KOPT-K1 (cell line): ENCODE results near the gene PSORS1C2.

ENCODE experiments used
- H3K27ac ChIP-seq: fragments of 200-600 bp; sonication (generic); 2 replicates; pipeline ENCODE4 v1.5.1; 2016; ENCODE audit warnings: antibody characterized with exemption, mild to moderate bottlenecking, low read depth, low read length; ENCODE audit not compliant: poor library complexity, severe bottlenecking
- H3K36me3 ChIP-seq: fragments of 200-600 bp; sonication (generic); 2 replicates; pipeline ENCODE4 v1.5.1; 2017; ENCODE audit warnings: antibody characterized with exemption, mild to moderate bottlenecking, low read length, moderate library complexity; ENCODE audit not compliant: insufficient read depth
- H3K9me3 ChIP-seq: fragments of 200-600 bp; sonication (generic); 2 replicates; pipeline ENCODE4 v1.5.1; 2017; ENCODE audit warnings: antibody characterized with exemption, low read length, mild to moderate bottlenecking; ENCODE audit not compliant: insufficient read depth, poor library complexity, severe bottlenecking

PSORS1C2 gene

DNA sequence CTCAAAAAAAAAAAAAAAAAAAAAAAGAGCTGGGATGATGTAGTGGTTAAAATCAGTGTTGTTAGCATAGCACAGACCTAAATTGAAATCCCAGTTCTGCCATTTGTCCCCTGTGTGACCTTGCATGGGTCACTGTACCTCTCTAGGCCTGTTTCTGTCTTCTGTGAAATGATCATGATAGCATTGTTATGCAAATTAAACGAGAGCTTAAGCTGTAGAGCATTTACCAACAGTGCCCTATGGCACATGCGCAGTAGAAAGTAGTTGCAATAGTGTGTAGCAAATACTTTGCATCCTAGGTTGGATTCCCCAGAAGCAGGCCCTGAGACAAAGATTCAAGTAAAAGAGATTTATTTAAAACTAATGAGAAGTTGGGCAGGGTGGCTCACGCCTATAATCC is 7.3 kb downstream of the PSORS1C2 start:
- Histone ChIP-seq H3K9me3 (no peaks in the 10 kb centered on the region), H3K27ac (no peak overlapping the region), H3K36me3 (no peaks in the 10 kb centered on the region)

DNA sequence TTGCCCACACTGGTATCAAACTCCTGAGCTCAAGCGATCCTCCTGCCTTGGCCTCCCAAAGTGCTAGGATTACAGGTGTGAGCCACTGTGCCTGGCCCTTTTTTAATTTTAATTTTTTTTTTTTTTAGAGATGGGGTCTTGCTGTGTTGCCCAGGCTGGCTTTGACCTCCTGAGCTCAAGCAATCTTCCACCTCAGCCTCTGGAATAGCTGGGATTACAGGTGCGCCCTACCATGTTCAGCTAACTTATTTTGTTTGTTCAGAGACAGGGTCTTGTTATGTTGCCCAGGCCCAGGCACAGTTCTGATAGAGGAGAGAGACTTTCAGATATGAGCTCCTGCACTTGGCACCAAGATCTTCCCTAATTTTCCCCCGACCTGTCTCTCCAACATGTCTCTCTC is 8.1 kb downstream of the PSORS1C2 start:
- H3K27ac ChIP-seq, result no peak overlapping the region
- no peaks in the 10 kb centered on the region for H3K9me3 ChIP-seq
- no peaks in the 10 kb centered on the region for H3K36me3 ChIP-seq

DNA sequence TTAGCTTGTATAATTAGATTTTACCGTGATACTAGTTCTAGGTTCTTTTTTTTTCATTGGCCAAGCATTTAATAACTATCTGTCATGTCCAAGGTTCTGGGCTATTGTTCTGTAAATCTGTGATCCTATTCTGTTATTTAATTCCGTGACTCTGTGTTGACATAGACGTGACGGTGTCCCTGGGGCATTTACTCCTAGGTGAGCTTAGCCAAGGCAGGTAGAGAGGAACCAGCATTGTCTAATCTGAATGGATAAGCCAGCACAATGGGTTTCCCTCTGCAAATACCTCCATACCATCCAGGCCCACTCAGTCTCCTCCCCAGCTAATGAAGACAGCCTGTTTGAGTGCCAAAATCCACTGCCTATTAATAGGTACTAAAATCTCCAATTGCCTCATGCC is 9.7 kb downstream of the PSORS1C2 start:
- Histone ChIP-seq H3K9me3 (no peaks in the 10 kb centered on the region), H3K27ac (no peak overlapping the region), H3K36me3 (no peaks in the 10 kb centered on the region)

DNA sequence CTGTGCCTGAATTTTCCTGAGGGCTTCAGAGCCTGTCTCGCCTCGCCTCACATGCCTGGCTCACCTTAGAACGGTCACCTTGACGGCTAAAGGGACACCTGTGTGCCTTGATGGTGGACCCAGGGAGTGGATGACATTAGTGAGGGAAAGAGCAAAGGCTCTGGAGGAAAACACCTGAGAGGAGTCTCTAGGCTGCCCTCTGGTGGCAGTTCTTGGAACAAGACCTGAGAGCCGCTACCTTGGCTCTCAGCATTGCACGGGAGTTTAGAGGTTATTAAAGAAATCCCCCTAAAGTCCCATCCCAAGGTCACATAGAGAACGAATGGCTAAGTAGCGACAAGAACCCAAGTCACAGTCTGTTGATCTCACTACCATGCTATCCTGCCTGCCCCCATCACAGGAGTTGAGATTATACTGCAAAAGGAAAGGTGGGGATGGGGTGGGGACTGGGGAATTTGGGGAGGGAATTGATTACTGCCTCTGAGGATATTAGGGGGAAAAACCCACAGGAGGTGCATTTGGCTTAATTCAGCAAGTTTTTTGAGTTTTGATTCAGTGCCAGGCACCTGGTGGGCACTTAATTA is 10.7 kb downstream of the PSORS1C2 start:
- Histone ChIP-seq H3K36me3 (no peaks in the 10 kb centered on the region), H3K9me3 (no peaks in the 10 kb centered on the region), H3K27ac (no peak overlapping the region)

DNA sequence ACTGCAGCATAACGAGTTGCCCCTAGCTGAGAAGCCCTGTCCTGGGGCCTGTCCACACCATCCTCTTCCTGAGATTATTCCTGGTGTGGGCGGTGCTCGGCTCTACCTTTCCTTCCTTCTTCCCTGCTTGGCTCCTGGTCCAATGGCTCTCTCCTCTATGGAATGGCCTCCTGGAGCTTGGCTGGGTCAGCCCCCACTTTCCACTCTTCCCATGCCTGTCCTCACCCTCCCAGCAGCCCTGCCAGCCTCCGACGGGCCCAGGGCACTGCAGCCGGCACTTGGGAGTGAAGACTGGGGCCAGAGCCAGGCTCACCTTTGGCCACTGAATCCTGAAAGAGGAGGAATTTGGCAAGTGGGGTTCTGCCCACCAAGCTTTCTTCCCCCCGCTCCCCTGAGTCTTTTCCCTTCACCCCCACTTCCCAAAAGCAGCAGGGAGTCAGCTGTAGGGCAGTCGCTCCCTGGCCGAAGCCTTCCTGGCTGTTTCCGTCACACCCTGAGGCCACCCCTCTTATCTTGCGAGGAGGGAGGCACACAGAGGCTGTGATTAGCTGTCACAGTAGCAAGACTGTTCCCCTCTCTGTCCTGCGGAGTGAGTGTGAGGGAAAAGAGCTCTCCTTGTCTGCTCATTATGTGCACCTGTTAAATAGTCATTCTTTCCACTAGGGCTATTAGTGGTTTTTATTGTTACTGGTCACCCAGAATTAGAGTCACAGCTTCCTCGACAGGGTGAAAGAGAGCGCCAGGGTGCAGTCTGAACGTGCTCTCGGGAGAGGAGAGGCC is 12.3 kb downstream of the PSORS1C2 start:
- Histone ChIP-seq H3K9me3 (no peaks in the 10 kb centered on the region), H3K27ac (no peak overlapping the region), H3K36me3 (no peaks in the 10 kb centered on the region)

DNA sequence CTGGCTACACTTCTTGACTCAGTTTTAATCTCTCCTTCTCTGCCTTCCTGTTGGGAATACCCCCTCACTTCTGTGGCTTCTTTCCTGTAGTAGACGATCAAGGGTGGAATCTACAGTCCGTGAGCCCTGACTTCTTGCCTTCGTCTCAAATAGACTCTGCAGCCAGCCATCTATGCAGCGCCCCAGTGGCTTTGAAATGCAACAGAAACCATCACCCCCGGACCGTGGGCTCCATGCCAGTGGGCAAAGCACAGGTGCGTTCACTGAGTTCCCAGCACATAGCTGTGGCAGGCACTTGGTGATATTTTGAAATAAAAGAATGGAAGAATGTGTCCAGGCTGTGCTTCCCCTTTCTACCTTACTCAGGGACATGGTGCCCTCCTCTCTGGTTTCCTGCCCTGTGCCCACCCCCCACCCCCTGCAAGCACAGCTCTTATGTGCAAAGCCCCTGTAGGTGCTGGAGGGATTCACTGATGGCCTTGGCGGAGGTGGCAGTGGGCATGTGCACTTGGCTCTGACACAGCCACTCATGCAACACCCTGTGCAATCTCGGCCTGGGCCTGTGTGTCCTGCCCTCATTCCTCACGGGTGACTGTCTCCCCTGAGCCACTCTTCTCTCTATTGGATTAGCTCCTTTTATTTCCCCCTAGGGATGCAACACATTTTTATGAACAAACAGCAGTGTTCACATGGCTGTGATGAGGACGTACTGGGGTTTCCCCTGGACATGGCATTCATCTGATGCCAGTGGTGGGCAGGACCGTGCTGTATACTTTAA is 13.1 kb downstream of the PSORS1C2 start:
- H3K27ac ChIP-seq, result no peak overlapping the region
- H3K36me3 ChIP-seq, result no peaks in the 10 kb centered on the region
- H3K9me3 ChIP-seq, result no peaks in the 10 kb centered on the region

DNA sequence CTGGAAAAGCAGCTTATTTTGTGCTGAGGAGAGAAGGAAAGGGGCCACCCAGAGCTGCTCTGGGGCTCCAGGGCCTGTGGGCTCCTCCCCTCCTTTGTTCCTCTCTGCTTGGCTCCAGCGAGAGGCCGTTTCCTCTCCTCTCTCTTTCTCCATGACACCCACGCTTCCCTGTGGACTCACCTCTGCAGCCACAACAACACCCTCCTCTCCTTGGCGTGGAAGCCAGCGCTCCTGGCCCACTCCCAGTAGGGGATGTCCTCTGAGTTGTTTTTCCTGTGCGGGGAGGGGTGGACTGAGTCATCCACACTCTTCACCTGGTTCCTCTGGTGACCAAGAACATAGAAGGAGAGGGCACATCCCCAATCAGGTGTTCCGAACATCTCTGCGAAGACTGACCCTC is 13.7 kb downstream of the PSORS1C2 start:
- Histone ChIP-seq H3K27ac (no peak overlapping the region), H3K36me3 (no peaks in the 10 kb centered on the region), H3K9me3 (no peaks in the 10 kb centered on the region)

DNA sequence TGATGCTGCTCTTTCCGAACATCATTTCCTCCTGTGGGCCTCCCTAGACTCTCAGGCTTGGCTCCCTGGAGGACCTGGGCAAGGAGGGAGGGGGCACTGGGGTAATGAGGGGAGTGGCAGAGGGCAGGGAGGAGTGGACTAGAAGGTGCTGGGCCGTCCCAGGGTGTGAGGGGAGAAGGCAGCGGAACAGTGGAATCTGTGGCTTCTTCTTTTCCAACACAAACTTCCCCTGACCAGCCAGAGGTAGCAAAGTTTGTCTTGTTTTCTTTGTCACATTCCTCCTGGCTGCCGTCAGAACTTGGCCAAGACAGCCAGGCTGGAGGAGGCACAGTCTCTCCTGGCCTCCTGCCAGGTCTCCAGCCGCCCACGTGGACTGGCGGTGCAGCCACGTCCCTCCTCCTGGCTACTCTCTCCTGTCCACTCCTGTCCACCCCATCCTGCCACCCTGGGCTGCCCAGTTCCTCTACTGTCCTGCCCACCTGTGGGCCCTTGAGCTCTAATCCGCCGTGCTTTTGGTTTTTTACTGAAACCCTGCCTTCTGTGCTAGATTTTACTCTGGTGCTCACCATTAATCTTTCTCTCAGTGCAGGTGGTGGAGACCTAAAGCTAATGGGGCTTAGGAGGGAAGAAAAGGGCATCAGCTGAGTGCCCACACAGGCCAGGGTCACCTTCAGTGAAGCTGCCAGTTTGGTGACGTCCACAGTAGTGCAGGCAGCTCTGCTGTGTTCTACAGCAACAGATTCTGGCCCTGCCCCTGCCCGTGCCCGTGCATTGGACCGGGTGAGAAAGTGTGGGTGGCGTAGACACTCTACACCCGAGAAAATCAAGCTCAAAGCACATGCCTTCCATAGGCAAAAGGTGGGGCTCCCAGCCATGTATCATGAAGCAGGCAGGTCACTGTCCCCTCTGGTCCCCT is 15.8 kb downstream of the PSORS1C2 start:
- H3K27ac ChIP-seq, result no peak overlapping the region
- no peaks in the 10 kb centered on the region for H3K36me3 ChIP-seq
- H3K9me3 ChIP-seq, result no peaks in the 10 kb centered on the region

DNA sequence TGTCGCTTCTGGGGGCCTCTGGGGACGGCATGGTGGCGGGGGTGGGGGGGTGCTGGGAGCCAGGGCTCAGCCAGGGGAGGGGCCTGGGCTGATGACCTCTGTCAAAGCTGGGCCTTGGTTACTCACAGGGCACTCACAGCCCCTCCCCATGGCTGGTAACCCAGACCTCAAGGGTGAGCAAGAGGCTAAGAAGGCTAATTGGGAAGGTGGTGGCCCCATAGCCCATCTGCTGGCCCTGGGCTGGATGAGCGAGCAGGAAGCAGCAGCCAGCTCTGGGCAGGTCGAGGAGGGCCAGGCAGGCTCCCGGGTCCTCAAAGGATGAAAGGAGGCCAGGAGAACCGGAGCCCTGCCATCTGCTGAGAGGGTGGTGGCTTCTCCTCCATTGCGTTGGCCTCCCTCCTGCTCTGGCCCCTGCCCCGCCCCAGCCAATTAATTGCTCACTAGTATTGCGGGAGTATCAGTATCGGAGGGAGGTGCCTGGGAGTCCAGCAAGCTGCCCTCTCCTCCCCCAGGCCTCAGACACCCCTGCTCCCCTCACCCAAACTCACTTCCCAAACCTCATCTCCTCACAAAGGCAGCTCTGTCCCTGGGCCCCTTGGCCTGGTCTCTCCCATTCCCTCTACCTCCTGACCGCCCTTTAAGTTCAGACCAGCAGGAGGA is 17.6 kb downstream of the PSORS1C2 start:
- Histone ChIP-seq H3K9me3 (no peaks in the 10 kb centered on the region), H3K27ac (no peak overlapping the region), H3K36me3 (no peaks in the 10 kb centered on the region)

DNA sequence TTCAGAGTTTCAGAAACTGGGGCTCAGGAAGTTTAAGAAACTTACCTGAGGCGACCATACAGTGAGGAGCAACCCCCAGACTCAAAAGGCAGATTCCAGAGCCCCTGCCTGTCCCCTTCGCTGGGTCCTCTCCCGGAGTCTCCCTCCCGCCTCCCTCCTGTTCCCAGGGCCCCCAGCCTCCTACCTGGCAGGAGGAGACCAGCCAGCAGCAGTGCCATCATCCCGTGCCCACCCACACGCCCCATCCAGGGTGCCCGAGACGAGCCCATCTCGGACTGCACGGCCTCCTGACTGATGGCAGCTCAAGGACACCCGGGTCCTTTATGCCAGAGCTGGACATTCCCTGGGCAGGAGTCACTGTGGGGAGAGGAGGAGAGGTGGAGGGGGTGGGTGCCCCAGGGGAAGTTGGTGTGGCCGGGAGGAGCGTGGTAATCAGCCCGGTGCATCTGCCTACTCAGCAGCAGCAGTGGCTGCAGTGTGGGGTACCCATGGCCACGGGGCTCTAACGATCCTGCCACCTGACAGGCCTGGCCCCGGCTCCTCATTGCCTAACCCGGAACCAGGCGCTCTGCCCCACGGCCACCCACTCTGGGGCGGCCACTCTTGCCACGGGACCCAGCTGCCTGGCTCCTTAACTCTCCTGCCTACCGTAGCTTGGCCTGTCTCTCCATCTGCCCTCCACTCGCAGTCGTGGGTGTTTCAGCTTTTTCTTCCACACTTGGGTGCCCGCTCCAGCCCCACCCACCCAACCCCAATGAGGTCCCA is 18.5 kb downstream of the PSORS1C2 start, which contains the start of gene CDSN:
CDSN (minus strand) TSS at position 296 of the 765 bp plus-strand sequence; CDS start at position 269, 27 bp downstream.
- Histone ChIP-seq H3K36me3 (no peaks in the 10 kb centered on the region), H3K9me3 (no peaks in the 10 kb centered on the region), H3K27ac (no peak within 1 kb of the TSS)

DNA sequence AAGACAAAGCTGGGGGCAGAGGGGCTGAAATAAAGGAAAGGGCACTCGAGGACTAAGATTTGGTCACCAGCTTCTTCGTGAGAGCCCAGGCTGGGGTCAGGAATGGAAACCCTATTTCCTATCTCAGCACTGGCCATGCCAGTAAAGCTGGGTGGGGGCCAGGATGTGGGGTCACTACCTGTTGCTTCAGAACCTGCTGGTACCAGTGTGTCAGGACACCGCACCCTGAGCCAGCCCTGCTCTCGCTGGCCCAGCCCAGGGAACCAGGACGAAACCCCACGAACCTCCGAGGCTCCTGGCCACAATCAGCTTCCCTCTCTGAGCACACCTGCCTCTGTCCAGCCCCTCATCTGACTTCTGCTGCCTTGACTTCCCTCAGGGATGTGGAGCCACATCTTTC is 20.7 kb downstream of the PSORS1C2 start:
- H3K27ac ChIP-seq, result no peak overlapping the region
- H3K36me3 ChIP-seq, result no peaks in the 10 kb centered on the region
- H3K9me3 ChIP-seq, result no peaks in the 10 kb centered on the region

DNA sequence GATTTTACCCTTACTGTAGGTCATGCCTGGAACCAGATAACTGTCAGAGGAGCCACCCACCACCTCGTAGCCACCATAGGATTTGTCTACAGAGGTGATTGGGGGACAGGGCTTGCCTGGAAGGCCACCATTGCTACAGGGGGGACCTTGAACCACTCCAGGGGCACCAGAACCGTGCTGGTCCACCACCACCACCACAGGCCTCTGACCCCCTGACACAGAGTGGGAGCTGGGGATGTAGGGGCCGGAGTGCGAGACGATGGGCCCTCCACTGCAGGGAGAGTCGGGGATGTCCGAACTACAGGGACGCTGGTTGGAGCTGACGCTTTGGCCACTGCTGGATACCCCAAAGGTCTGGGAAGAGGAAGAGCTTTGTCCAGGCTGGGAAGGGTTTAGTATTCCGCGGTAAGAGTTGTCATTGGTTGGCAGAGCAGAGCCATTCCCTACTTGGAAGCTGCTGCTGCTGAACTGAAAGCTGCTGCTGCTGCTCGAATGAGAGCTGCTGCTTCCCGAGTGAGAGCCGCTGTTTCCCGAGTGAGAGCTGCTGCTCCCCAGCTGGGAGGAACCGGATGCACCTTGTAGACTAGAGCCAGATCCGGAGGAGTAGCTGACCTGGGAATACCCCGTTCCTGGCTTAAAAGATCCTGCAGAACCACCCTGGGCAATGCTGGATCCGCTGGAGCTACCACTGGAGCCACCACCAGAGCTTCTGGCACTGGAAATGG is 22.0 kb downstream of the PSORS1C2 start:
- Histone ChIP-seq H3K36me3 (no peaks in the 10 kb centered on the region), H3K27ac (no peak overlapping the region), H3K9me3 (no peaks in the 10 kb centered on the region)

DNA sequence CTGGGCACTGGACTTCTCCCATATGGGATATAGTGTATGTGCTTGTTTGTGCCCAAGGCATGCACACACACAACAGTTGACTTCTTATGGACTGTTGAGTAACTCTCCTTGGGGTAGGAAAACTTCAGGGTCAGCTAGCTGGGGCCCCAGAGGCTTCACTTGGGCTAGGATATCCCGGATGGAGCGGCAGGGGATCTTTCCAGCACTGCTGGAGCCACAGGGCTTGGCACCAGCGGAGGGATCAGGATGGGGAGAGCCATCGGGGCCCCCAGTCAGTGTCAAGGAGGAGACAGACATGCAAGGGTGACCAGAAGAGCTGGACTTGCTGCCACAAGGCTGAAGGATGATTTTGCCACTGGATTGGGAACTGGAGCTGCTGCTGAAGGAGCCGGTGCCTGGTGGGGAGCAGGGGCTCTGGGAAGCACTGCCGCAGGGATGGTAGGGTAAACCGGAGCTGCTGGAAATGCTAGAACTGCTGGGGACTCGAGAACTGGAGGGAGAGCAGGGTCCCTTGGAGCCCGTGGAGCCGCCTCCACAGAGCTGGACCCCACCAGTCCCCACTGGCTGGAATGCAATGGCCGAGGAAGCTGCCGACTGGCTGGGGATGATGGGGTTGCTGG is 22.8 kb downstream of the PSORS1C2 start:
- H3K9me3 ChIP-seq, result no peaks in the 10 kb centered on the region
- no peak overlapping the region for H3K27ac ChIP-seq
- no peaks in the 10 kb centered on the region for H3K36me3 ChIP-seq
